Stimulated activated CD8-positive, alpha-beta memory T cell treated with anti-CD3 and anti-CD28 coated beads, Interleukin-12 subunit alpha, Interleukin-12 subunit beta, amount 100 ng/mL, for 4 hours (primary cell): ENCODE measurements around the gene SERPINA5.
"Not testable (repeated sequence)": the region's sequence is repeated elsewhere in the genome, so short reads cannot be mapped to it uniquely, and the experiment has no call there.

Experiments
- DNase-seq: peaks from one replicate; pipeline ENCODE4 v3.0.0-alpha.2; 2020; ENCODE audit warnings: low read depth

Gene SERPINA5

GRCh38 chr14:94598816-94599655, 17.8 kb downstream of the SERPINA5 start:
- no peak for DNase-seq

- DNase-seq = no peak
These were observed 18.4 kb downstream of the SERPINA5 start for GRCh38 chr14:94599656-94600004.

- no peak for DNase-seq
These were observed 18.9 kb downstream of the SERPINA5 start for GRCh38 chr14:94600148-94600545.

GRCh38 chr14:94601884-94602391, 20.7 kb downstream of the SERPINA5 start:
- no peak for DNase-seq

- no peak for DNase-seq
These were observed 21.5 kb downstream of the SERPINA5 start for GRCh38 chr14:94602722-94603121.

GRCh38 chr14:94605361-94605760, 24.1 kb downstream of the SERPINA5 start:
- DNase-seq = no peak

GRCh38 chr14:94608966-94609365, 27.7 kb downstream of the SERPINA5 start:
- not testable (repeated sequence) for DNase-seq

- no peak for DNase-seq
These were observed 30.0 kb downstream of the SERPINA5 start for GRCh38 chr14:94611179-94611578.

GRCh38 chr14:94612174-94612573, 30.9 kb downstream of the SERPINA5 start, which contains the start of gene SERPINA3:
TSS of gene SERPINA3 (plus strand) at chr14:94612391. CDS start at chr14:94614442, 2,051 bp downstream.
- no peak for DNase-seq

GRCh38 chr14:94612580-94613554, 31.6 kb downstream of the SERPINA5 start:
- no peak for DNase-seq

- DNase-seq = no peak
These were observed 32.8 kb downstream of the SERPINA5 start for GRCh38 chr14:94613720-94614644.

GRCh38 chr14:94614802-94615201, 33.6 kb downstream of the SERPINA5 start:
- DNase-seq = no peak

GRCh38 chr14:94615254-94615653, 34.0 kb downstream of the SERPINA5 start:
- no peak for DNase-seq

GRCh38 chr14:94615823-94616570, 34.8 kb downstream of the SERPINA5 start:
- DNase-seq = no peak

- DNase-seq = no peak
These were observed 36.2 kb downstream of the SERPINA5 start for GRCh38 chr14:94617366-94617941.

GRCh38 chr14:94617988-94618822, 37.0 kb downstream of the SERPINA5 start:
- DNase-seq = no peak

- no peak for DNase-seq
These were observed 38.1 kb downstream of the SERPINA5 start for GRCh38 chr14:94619297-94619696.

- no peak for DNase-seq
These were observed 39.4 kb downstream of the SERPINA5 start for GRCh38 chr14:94620597-94620996.

- no peak for DNase-seq
These were observed 40.3 kb downstream of the SERPINA5 start for GRCh38 chr14:94621358-94622134.
